NCI-H2081 treated with DMSO at 0.1 percent for 48 hours (cell line): ENCODE data around the gene HSPG2.

Experiments
- DNase-seq: peaks from one replicate; lab custom pipeline; 2025; lab: John Stamatoyannopoulos, UW

The HSPG2 gene

DNA sequence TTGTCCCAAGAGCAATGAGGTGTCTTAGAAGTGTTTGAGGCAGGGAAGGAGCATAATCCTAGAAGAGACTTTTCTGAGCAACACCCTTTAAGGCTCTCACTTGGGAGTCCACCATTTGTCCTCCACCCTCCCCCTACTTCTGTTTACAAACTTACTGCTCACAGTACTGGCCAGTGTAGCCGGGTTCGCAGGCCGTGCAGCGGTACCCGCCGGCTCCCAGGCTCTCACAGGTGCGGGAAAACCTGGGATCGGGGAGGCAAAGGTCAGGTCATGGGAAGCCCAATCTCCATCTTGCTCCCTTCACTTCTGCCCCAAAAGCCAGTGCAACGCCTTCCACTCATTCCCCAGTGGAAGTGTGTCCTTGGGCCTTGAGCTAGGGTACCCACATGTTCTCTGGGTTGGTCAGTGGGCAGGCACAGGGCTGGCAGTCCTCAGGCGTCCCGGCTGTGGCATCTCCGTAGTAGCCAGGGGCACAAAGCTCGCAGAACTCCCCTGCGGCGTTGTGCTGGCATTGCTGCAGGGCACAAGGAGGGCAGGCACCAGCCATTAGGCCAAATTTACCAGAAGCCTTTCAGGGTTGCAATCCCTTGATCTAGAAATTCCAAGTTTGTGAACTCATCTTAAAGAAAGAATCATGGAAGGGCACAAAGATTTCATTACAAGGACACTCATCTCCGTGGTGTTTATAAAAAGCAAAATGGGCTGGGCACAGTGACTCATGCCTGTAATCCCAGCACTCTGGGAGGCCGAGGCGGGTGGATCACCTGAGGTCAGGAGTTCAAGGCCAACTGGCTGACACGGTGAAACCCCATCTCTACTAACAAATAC lies 75.3 kb downstream of the HSPG2 start:
- no peak for DNase-seq

- DNase-seq: no peak
Measured at GRCh38 chr1:21860971-21861370, 76.1 kb downstream of the HSPG2 start.

DNA sequence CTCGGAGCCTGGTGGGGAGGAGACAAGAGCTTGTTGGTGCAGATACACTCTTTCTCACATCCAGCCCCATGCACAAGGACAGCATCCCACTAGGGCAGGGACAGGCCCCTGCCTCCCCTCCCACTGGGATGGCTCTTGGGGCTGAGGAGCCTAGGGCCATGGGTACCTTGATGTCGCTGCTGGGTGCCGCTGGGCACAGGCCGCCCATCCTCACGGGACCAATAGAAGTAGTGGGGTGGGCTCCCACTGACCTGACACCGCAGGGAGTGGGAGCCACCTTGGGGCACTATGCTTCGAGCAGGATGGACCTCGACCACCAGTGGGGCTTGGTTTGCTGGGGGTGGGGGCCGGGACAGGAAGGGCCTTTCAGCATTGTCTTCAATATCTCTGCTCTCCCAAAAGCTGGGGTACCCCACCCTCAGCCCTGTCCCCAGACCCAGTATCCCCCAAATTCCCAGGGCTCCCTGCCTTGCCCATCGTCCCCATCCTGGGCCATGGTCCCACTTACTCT lies 77.4 kb downstream of the HSPG2 start:
- DNase-seq: no peak

- DNase-seq: no peak
Measured at GRCh38 chr1:21857840-21858670, 79.1 kb downstream of the HSPG2 start.

GRCh38 chr1:21857142-21857839 lies 79.8 kb downstream of the HSPG2 start:
- DNase-seq: no peak

DNA sequence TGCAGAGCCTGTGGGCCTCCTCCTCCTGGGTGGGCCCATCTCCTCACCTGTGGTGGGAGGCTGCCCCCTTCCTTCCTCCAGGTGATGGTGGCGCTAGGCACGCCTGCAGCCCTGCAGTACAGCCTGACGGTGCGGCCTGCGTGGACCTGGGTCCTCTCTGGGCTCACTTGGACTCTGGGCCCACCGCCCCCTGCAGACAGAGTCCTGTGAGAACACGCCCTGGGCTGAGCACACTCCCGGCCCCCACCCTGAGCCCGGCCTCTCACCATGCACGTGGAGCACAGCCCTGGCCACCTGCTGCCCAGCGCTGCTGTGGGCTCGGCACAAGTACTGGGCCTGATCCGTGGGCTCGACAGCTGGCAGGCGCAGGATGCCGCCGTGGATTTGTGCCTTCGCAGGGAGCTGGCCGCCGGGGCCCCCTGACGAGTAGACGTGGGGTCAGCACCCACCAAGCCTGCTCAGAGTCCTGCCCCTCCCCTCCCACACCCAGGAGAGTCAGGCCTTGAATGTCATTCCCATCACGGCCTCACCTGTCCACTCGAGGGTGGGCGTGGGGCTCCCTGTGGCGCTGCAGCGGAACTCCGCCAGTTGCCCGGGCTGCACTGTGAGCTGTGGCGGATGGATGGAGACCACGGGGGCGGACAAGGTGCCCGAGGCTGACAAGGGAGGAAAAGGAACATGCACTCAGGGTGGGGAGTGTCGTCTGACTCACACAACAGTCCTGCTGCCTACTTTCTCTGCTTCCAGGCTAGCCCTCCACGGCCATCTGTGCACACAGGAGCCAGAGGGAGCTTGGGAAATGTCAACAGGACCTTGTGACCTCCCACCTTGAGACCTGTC lies 81.6 kb downstream of the HSPG2 start:
- DNase-seq: no peak

- no peak for DNase-seq
Measured at GRCh38 chr1:21854751-21855131, 82.4 kb downstream of the HSPG2 start.

DNA sequence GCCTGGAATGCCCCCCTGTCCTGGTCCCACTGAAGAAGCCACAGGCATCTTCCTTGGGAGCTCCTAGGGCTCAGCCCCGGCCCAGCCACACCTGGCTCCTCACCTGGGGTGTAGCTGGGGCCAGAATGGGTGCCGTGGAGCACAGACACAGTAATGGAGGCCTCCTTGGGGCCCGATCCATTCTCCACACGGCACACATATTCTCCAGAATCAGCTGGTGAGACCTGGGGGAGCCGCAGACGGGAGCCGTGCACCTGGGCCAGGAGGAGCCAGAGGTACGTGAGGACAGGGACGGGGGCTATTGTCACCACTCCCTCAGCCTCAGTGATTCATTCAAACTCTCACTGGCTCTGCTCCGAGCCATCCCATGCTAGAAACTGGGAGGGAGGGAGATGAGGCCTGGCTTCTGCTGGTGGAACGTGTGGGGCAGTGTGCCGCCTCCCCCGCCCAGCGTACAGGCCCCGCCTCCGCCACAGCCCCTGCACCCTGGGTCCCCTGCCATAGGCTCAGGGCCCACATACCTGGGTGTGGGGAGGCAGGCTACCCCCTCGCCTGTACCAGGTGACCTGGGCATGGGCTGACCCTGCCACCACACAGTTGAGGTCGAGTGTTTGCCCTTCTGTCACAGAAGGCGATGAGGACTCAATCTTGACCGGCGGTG lies 82.9 kb downstream of the HSPG2 start:
- DNase-seq: no peak

- DNase-seq: no peak
Measured at GRCh38 chr1:21853131-21853427, 84.0 kb downstream of the HSPG2 start.

DNA sequence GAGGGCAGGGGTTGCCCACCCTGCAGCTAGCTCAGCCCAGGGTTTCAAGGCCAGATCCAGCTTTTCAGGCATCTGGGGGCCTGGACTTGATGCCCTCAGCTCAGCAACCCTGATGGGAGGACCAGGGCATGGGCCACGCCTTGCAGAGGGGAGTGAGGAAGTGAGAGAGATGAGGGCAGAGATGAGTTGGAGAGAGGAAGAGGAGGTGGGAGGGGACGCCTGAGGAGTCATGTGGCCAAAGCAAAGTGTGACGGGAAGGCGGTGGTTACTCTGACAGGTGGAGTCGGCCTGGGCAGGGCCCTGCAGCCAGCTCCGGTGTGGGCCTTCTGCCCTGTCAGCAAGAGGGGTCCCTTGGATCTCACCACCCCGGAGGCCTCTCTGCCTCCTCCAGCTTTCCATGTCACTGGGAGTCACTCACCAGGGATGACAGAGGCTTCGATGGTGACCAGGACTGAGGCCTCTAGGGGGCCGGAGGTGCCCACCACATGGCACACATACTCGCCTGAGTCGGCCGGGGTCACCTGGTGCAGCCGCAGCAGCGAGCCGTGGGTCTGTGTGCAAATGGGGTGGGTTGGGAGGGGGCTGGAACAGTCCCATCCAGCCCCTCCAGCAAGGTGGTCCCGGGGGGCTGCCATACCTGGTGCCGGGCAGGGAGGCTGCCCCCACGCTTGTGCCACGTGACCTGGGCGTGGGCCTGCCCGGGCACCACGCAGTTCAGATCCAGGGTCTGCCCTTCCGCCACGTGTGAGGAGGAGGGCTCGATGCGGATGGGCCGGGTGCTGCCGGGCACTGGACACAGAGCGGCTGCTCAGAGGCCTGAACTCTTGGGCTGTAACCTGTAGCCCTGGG lies 84.6 kb downstream of the HSPG2 start:
- no peak for DNase-seq

- DNase-seq: no peak
Measured at GRCh38 chr1:21851430-21852250, 85.5 kb downstream of the HSPG2 start.

DNA sequence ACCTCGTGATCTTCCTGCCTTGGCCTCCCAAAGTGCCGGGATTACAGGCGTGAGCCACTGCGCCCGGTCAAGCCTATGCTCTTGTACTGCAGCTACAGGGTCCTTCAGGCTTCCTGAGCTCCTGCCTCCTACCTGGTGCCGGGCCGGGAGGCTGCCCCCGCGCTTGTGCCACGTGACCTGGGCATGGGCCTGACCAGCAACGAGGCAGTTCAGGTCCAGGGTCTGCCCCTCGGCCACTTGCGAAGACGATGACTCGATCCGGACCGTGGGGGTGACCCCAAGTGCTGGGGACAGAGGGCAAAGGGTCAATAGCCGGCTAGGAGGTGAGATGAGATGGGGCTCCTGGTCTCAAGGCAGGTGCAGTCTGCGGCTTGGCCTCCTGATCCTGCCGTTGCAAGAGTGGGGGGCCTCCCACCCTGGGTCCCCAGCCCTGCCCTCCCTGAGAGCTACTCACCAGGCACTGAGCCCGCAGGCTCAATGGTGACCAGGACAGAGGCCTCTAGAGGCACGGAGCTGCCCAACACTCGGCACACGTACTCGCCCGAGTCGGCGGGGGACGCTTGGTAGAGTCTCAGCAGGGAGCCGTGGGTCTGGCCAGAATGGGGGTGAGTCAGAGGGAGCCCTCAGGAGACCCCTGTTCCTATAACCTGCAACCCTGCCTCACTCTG lies 87.1 kb downstream of the HSPG2 start:
- DNase-seq: no peak

DNA sequence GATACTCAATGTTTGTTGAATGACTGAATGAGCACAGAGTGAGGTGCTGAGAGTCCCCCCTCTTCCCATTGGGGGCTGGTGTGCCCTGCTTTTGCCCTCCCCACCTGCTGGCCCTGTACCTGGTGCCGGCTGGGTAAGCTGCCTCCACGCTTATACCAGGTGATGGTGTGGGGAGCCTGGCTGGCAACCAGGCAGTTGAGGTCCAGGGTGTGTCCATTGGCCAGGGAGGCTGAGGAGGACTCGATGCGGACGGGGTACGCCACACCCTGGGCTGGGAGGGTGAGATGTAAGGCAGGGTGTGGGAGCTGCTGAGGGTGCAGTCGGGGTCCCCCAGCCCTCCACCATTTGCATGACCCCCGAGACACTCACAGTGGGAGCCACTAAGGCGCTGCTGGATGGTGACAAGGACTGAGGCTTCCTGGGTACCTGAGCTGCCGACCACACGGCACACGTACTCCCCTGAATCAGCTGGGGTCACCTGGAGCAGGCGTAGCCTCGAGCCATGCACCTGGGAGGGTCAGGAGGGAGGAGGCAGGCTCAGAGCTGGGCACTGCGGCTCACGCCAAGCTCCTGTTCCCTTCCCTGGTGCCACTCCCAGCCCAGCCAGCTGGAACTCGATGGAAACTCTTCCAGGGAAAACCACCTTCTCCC lies 88.5 kb downstream of the HSPG2 start:
- no peak for DNase-seq

DNA sequence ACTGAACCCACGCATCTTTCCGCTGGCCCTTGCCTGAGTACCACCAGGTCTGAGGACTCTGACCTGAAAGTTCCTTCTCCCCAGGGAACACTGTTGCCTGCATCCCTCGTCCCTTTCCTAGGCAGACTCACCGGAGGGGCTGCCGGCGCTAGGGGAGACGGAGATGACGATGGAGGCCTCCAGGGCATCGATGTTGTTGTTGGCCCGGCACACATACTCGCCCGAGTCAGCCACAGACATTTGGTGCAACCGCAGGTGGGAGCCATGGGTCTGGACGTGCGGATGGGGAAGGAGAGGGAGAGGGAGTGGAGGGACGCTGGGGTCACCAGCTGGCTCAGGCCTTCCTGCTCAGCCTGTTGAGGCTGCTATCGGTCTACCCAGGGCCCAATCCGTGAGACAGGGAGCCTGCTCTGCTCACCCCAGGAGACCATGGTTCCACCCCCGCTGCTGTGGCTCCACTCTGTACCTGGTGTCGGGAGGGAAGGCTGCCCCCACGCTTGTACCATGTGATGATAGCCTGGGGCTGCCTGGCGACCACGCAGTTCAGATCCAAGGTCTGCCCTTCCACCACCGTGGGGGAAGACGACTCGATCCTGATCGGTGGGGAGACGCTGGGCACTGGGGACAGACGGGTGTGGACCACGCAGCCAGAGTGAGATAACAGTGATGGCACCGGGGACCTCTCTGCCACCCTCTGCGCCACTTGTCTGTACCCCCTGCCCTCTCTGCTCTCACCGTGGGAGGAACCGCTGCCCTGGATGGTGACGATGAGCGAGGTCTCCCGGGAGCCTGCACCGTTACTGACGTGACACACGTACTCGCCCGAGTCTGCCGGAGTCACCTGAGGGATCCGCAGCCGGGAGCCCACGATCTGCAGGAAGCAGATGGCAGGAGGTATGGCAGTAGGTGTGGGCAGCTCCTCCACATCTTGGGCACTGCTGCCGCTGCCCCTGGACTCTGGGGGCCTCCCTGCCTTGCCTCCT lies 89.6 kb downstream of the HSPG2 start:
- no peak for DNase-seq

DNA sequence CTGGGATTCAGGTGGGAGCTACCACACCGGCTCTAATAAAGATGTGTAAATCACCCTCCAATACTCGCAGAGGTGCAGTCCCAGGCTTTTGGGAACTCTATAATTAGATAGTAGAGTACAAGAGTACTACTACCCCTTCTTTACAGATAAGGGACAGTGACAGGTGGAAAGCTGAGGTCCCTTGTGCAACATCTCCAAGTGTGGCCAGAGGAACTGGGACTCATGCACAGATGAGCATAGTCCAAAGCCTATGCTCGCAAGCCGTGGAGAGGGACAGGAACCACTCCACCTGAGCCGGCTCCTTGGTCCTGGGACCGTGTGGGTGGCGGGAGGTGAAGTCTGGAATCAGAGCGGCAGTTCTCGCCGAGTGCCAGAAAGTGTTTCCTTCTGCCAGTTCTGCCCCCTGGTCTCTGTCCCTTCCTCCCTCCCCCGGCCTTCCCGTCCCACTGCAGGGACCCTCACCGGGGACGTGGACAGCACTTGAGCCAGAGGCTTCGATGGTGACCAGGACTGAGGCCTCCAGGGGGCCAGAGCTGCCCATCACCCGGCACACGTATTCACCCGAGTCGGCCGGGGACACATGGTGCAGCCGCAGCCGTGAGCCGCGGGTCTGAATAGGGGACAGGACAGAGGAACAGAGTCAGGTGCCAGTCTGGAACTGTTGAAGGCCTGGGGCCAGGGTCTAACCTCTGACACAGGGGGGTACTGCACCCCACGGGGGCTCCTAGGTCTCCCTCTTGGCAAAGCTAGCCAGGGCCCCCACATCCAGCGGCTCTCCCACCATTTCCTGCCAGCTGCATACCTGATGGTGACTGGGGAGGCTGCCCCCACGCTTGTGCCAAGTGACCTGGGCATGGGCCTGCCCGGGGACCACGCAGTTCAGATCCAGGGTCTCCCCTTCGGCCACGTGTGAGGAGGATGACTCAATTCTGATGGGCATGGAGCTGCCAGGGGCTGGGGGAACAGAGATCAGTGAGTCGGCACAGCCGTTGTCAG lies 91.2 kb downstream of the HSPG2 start:
- no peak for DNase-seq

DNA sequence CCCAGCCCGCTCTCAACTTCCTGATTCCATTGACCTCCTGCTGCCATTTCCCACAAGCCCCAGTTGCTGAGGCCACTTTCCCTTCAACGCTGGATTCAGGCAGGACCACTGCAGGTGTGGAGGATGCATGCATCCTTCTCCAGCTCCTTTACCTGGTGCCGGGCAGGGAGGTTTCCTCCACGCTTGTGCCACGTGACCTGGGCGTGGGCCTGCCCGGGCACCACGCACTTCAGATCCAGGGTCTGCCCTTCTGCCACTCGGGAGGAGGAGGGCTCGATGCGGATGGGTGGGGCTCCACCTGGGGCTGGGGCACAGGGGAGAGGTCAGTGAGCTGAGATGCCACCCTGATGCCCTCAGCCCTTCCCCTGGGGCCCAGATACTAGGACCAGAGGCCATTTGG lies 93.1 kb downstream of the HSPG2 start:
- no peak for DNase-seq
